ENCODE data around the gene PMFBP1. TPM values are rescaled to one million over a fixed set of nuclear protein-coding genes. Genes with fewer than 3 reads are reported as not detected.

Gene PMFBP1
- total RNA-seq, 2 experiments from 2014 or later, result 0.17 to 0.24 TPM

Other genes with a start within 250 kb of the PMFBP1 start
- gene PKD1L3, start 171.8 kb downstream of the PMFBP1 start, total RNA-seq, result not detected
- 10 to 100 TPM; 18.3 to 19.9 TPM for gene DHODH, start 163.4 kb downstream of the PMFBP1 start, total RNA-seq
- gene HP, start 117.7 kb downstream of the PMFBP1 start, total RNA-seq, result not detected
- not detected for gene HPR, start 108.9 kb downstream of the PMFBP1 start, total RNA-seq
- 10 to 100 TPM; 22.0 to 24.1 TPM for gene TXNL4B, start 78.5 kb downstream of the PMFBP1 start, total RNA-seq
- 10 to 100 TPM; 78.6 to 79.9 TPM for gene DHX38, start 78.3 kb downstream of the PMFBP1 start, total RNA-seq